ENCODE measurements around the gene DLGAP1.

The DLGAP1 gene

DNA sequence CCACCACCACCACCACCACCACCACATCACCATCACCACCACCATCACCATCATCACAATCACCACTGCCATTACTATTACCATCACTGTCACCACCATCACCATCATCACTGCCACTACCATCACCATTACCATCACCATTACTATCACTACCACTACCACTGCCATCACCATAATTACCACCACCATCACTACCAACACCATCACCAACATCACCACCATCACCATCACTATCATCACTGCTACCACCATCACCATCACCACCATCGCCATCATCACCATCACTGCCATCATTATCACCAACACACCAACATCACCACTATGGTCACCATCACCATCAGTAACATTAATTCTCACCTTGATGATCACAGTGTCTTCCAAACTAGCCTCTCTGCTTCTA, 713.8 kb downstream of the DLGAP1 start:
- no peak for TF ChIP-seq CTCF (IDR thresholded peaks at IDR 0.05; ENCODE audit: extremely low read depth, missing control alignments)
- DNase-seq (ENCODE audit: low spot score): no peak

- TF ChIP-seq CTCF (IDR thresholded peaks at IDR 0.05; ENCODE audit: extremely low read depth, missing control alignments): no peak
- DNase-seq (ENCODE audit: low spot score): no peak
Measured at GRCh38 chr18:3728704-3729437, 726.2 kb downstream of the DLGAP1 start.

DNA sequence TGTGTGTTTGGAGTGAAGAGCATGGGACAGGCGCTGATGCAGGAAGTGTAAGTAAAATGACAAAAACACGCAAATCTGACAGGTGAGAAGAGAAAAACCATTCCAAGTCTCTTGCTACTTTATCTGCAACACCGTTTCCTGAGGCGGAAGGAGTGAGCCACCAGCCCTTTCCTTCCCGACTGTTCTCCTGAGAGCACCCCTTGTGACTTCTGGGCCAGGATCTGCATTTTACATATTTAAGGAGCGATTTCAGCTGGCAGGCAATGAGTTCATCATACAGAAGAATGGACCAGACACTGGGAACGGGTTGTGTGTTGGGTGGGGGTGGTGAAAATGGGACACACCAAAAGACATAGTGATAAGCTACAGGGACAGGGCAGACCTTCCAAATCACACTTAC, 727.8 kb downstream of the DLGAP1 start:
- DNase-seq (ENCODE audit: low spot score): no peak
- no peak for TF ChIP-seq CTCF (IDR thresholded peaks at IDR 0.05; ENCODE audit: extremely low read depth, missing control alignments)

DNA sequence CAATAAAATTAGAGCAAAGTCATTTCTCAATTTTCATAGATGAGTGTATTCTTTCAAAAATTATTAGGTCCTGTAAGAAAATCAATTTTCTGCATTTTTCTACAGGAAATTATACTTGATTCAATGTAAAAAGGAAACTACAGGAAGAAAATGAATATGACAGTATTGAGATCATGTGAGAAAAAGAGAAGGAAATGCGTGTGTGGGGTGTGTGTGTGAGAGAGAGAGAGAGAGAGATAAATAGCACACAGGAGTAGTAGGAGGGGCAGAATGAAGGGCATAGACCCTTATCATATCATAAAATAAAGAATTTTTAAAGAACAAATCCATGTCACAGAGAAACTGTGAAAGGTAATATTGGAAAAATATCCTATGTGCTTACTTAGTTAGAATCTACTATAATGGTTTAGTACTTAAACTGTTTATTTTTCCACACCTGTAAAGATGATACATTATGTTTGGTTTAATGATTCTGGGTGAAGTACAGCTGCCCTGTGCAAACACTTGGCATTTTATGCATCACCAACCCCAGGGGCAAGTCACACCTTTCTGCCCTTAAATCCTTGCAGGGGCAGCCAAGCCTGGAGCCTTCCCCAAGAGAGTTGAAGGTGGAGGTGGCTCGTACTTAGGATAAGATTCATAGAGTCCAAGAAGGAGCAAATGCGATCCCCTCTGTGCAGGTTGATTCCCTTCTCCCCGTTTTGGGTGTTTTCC, 728.7 kb downstream of the DLGAP1 start:
- no peak for TF ChIP-seq CTCF (IDR thresholded peaks at IDR 0.05; ENCODE audit: extremely low read depth, missing control alignments)
- DNase-seq (ENCODE audit: low spot score): no peak

- DNase-seq (ENCODE audit: low spot score): peak; percentile 13
- no peak for TF ChIP-seq CTCF (IDR thresholded peaks at IDR 0.05; ENCODE audit: extremely low read depth, missing control alignments)
Measured at GRCh38 chr18:3725115-3725514, 730.0 kb downstream of the DLGAP1 start.

- TF ChIP-seq CTCF (IDR thresholded peaks at IDR 0.05; ENCODE audit: extremely low read depth, missing control alignments): no peak
- DNase-seq (ENCODE audit: low spot score): no peak
Measured at GRCh38 chr18:3723554-3723953, 731.6 kb downstream of the DLGAP1 start.

GRCh38 chr18:3722649-3723433, 732.3 kb downstream of the DLGAP1 start:
- TF ChIP-seq CTCF (IDR thresholded peaks at IDR 0.05; ENCODE audit: extremely low read depth, missing control alignments): no peak
- DNase-seq (ENCODE audit: low spot score): no peak

Measured in GM20000 (cell line).